Erythroblast (primary cell): ENCODE data around the gene SLC5A5.

ENCODE experiments used
- GATA1 ChIP-seq: IDR thresholded peaks from 2 replicates; pipeline ENCODE4 v1.6.1; 2011; ENCODE audit warnings: low read depth, mild to moderate bottlenecking, control low read depth, low read length, moderate library complexity
- POLR2A ChIP-seq: IDR thresholded peaks from 2 replicates; pipeline ENCODE4 v1.6.1; 2011; ENCODE audit warnings: mild to moderate bottlenecking, low read length

GRCh38 chr19:17860993-17861360 lies 10.8 kb upstream of the SLC5A5 start:
- TF ChIP-seq POLR2A (no peak), GATA1 (no peak)
